H1 (cell line): Measurements from ENCODE around the gene HIVEP3. TPM values are rescaled to one million over a fixed set of nuclear protein-coding genes. Genes with fewer than 3 reads are reported as not detected.

ENCODE experiments used
- CTCF ChIA-PET: fragments of 300-600 bp; sonication (Branson Sonifier 250); formaldehyde crosslinking; loops from one replicate; lab custom pipeline; 2021; ENCODE audit not compliant: partially characterized antibody; lab: Charles Lee
- POLR2A ChIA-PET: fragments of 300-600 bp; sonication (Branson Sonifier 250); formaldehyde crosslinking; loops from one replicate; lab custom pipeline; 2021; ENCODE audit warnings: inconsistent platforms; ENCODE audit not compliant: partially characterized antibody; lab: Charles Lee
- DNase-seq, 2 experiments: peaks; one replicate each; pipeline versions ENCODE4 v3.0.0 to v3.0.0-alpha.2; 2010 to 2022; ENCODE audit warnings: low spot score in 2 of 2, low read depth in 1 of 2, mixed read lengths in 1 of 2
- FAIRE-seq: peaks from 2 replicates; lab custom pipeline; 2011; peaks lifted over from hg19 to GRCh38; lab: Jason Lieb, UNC
- H2AFZ ChIP-seq: 2 replicates; pipeline ENCODE4 v1.8.1; 2012; ENCODE audit warnings: low read length, inconsistent platforms
- H2AK5ac ChIP-seq: 2 replicates; pipeline ENCODE4 v1.6.1; 2013; ENCODE audit warnings: low read depth, low read length
- H2BK120ac ChIP-seq: replicated peaks from 2 replicates; pipeline ENCODE3; 2013; ENCODE audit warnings: low read depth, low read length, inconsistent platforms
- H2BK12ac ChIP-seq: 2 replicates; pipeline ENCODE4 v1.6.1; 2013; ENCODE audit warnings: low read depth, low read length
- H2BK15ac ChIP-seq: 2 replicates; pipeline ENCODE4 v1.6.1; 2013; ENCODE audit warnings: low read length
- H2BK20ac ChIP-seq: 2 replicates; pipeline ENCODE4 v1.6.1; 2013; ENCODE audit warnings: low read length
- H2BK5ac ChIP-seq: 2 replicates; pipeline ENCODE4 v1.6.1; 2013; ENCODE audit warnings: low read depth, low read length
- H3K14ac ChIP-seq: 2 replicates; pipeline ENCODE4 v1.6.1; 2013; ENCODE audit warnings: inconsistent platforms; ENCODE audit not compliant: insufficient read length
- H3K18ac ChIP-seq: 2 replicates; pipeline ENCODE4 v1.6.1; 2013; ENCODE audit warnings: low read length; ENCODE audit errors: extremely low read depth
- H3K23ac ChIP-seq: 2 replicates; pipeline ENCODE4 v1.6.1; 2013; ENCODE audit warnings: inconsistent platforms; ENCODE audit not compliant: insufficient read length
- H3K23me2 ChIP-seq: 2 replicates; pipeline ENCODE4 v1.6.1; 2013; ENCODE audit warnings: low read depth, low read length
- H3K27ac ChIP-seq: 2 replicates; pipeline ENCODE4 v1.6.1; 2011; ENCODE audit warnings: low read depth, low read length, inconsistent platforms
- H3K27me3 ChIP-seq, 4 experiments: replicated peaks in 1 of 4; 1 replicate in 1 of 4; 2 replicates in 3 of 4; pipeline versions ENCODE4 v1.6.1 to v1.8.1; 2011 to 2013; ENCODE audit warnings: low read length in 3 of 4, mild to moderate bottlenecking in 3 of 4, inconsistent platforms in 2 of 4, mixed read lengths in 2 of 4, moderate library complexity in 1 of 4; ENCODE audit not compliant: control insufficient read depth in 3 of 4, insufficient read depth in 3 of 4; ENCODE audit errors: extremely low read depth in 1 of 4
- H3K36me3 ChIP-seq, 4 experiments: 2 replicates each; pipeline versions ENCODE4 v1.6.1 to v1.8.1; 2011 to 2013; ENCODE audit warnings: mild to moderate bottlenecking in 4 of 4, low read length in 3 of 4, moderate library complexity in 2 of 4, control low read depth in 1 of 4, inconsistent platforms in 1 of 4; ENCODE audit not compliant: insufficient read depth in 4 of 4, control insufficient read depth in 2 of 4
- H3K4ac ChIP-seq: replicated peaks from 2 replicates; pipeline ENCODE3; 2013; ENCODE audit warnings: low read length, low read depth, mixed read lengths, inconsistent platforms; ENCODE audit not compliant: insufficient read length
- H3K4me1 ChIP-seq, 4 experiments: replicated peaks in 1 of 4; 1 replicate in 1 of 4; 2 replicates in 3 of 4; pipeline versions ENCODE4 v1.6.1 to v1.8.1; 2011 to 2013; ENCODE audit warnings: low read length in 3 of 4, inconsistent platforms in 2 of 4, mixed read lengths in 1 of 4; ENCODE audit not compliant: insufficient read depth in 4 of 4, control insufficient read depth in 3 of 4
- H3K4me2 ChIP-seq, 2 experiments: 2 replicates each; pipeline versions ENCODE4 v1.6.1 to v1.8.1; 2011 to 2013; ENCODE audit warnings: low read depth in 2 of 2, low read length in 2 of 2, control low read depth in 1 of 2, inconsistent platforms in 1 of 2, mild to moderate bottlenecking in 1 of 2; ENCODE audit not compliant: insufficient read depth in 1 of 2
- H3K4me3 ChIP-seq, 4 experiments: fragments of 200-600, 300-600 bp in 1 of 4; sonication (generic), shearing (Covaris generic), sonication (Bioruptor Twin) in 1 of 4; 2 replicates each; pipeline versions ENCODE4 v1.5.1 to v1.8.1; 2011 to 2016; ENCODE audit warnings: low read length in 4 of 4, low read depth in 3 of 4, control low read depth in 2 of 4, inconsistent platforms in 2 of 4, mild to moderate bottlenecking in 2 of 4, mixed read lengths in 1 of 4, moderate library complexity in 1 of 4; ENCODE audit not compliant: insufficient read depth in 2 of 4; ENCODE audit errors: extremely low read depth in 1 of 4
- H3K56ac ChIP-seq: replicated peaks from 2 replicates; pipeline ENCODE3; 2013; ENCODE audit warnings: low read depth, mild to moderate bottlenecking, mixed read lengths, low read length, inconsistent platforms; ENCODE audit not compliant: insufficient read length
- H3K79me1 ChIP-seq: 2 replicates; pipeline ENCODE4 v1.6.1; 2013; ENCODE audit warnings: low read depth, low read length, control low read depth
- H3K79me2 ChIP-seq, 2 experiments: 2 replicates each; pipeline versions ENCODE4 v1.6.1 to v1.8.1; 2012 to 2013; ENCODE audit warnings: low read length in 2 of 2, mild to moderate bottlenecking in 2 of 2, inconsistent platforms in 1 of 2; ENCODE audit not compliant: insufficient read depth in 2 of 2, control insufficient read depth in 1 of 2
- H3K9ac ChIP-seq, 4 experiments: replicated peaks in 1 of 4; 1 replicate in 1 of 4; 2 replicates in 3 of 4; pipeline versions ENCODE4 v1.6.1 to v1.8.1; 2011 to 2013; ENCODE audit warnings: low read depth in 3 of 4, low read length in 3 of 4, control low read depth in 2 of 4, mild to moderate bottlenecking in 2 of 4, moderate library complexity in 2 of 4, inconsistent platforms in 1 of 4; ENCODE audit errors: extremely low read depth in 1 of 4
- H3K9me3 ChIP-seq, 2 experiments: 2 replicates each; pipeline versions ENCODE4 v1.6.1 to v1.8.1; 2012 to 2013; ENCODE audit warnings: mild to moderate bottlenecking in 2 of 2, moderate library complexity in 2 of 2, control low read depth in 1 of 2, inconsistent platforms in 1 of 2, low read depth in 1 of 2, low read length in 1 of 2, mixed read lengths in 1 of 2; ENCODE audit not compliant: insufficient read depth in 2 of 2
- H4K20me1 ChIP-seq, 2 experiments: replicated peaks in 1 of 2; 2 replicates each; pipeline versions ENCODE3 to v1.8.1; 2011 to 2013; ENCODE audit warnings: inconsistent platforms in 2 of 2, low read length in 2 of 2, mild to moderate bottlenecking in 1 of 2; ENCODE audit not compliant: insufficient read depth in 2 of 2, control insufficient read depth in 1 of 2
- H4K5ac ChIP-seq: 2 replicates; pipeline ENCODE4 v1.6.1; 2013; ENCODE audit warnings: low read length, low read depth, mixed read lengths, inconsistent platforms; ENCODE audit not compliant: insufficient read length
- H4K8ac ChIP-seq: 2 replicates; pipeline ENCODE4 v1.8.0; 2013; ENCODE audit warnings: mild to moderate bottlenecking, moderate library complexity, low read length, inconsistent platforms; ENCODE audit not compliant: insufficient read depth; ENCODE audit errors: extremely low read depth
- H4K91ac ChIP-seq: replicated peaks from 2 replicates; pipeline ENCODE3; 2013; ENCODE audit warnings: low read length, mixed read lengths, inconsistent platforms; ENCODE audit not compliant: insufficient read length
- CBX8 ChIP-seq: fragments of 300-800, 300-1000 bp; sonication (generic); IDR thresholded peaks from 2 replicates; pipeline ENCODE4 v1.7.1; 2016; ENCODE audit warnings: low read depth, low read length, borderline replicate concordance
- CREB1 ChIP-seq: IDR thresholded peaks from 2 replicates; pipeline ENCODE4 v1.6.1; 2012; ENCODE audit warnings: inconsistent platforms
- CTBP2 ChIP-seq: IDR thresholded peaks from 2 replicates; pipeline ENCODE4 v1.7.0; 2011; ENCODE audit warnings: borderline replicate concordance, mild to moderate bottlenecking, moderate library complexity, mixed read lengths, low read length; ENCODE audit not compliant: insufficient read depth, insufficient read length
- CTCF ChIP-seq, 3 experiments: IDR thresholded peaks; 1 replicate in 2 of 3; 2 replicates in 1 of 3; pipeline versions ENCODE4 v1.5.1 to v1.6.1; 2011; ENCODE audit warnings: low read length in 3 of 3, mild to moderate bottlenecking in 3 of 3, inconsistent platforms in 2 of 3, low read depth in 1 of 3, moderate library complexity in 1 of 3; ENCODE audit not compliant: insufficient read depth in 1 of 3; ENCODE audit errors: control extremely low read depth in 1 of 3
- EZH2 ChIP-seq: fragments of 200-600 bp; sonication (generic); IDR thresholded peaks from 2 replicates; pipeline ENCODE4 v1.7.1; 2012; ENCODE audit warnings: low read depth, mild to moderate bottlenecking, moderate library complexity, low read length, inconsistent platforms; ENCODE audit not compliant: severe bottlenecking
- SP2 ChIP-seq: IDR thresholded peaks from 2 replicates; pipeline ENCODE4 v1.6.1; 2012; ENCODE audit warnings: mild to moderate bottlenecking, low read length, inconsistent platforms
- TEAD4 ChIP-seq: IDR thresholded peaks from 2 replicates; pipeline ENCODE4 v1.6.1; 2012; ENCODE audit warnings: low read depth, low read length, inconsistent platforms, mixed read lengths
- WGBS, 2 experiments: shearing (Covaris generic) in 1 of 2; methylation state at CpG; one replicate each; pipeline versions ENCODE4 v1.1.6 to v1.1.7; 2013 to 2015; ENCODE audit warnings: low lambda C conversion rate in 2 of 2, mixed read lengths in 2 of 2, inconsistent platforms in 1 of 2, low coverage in 1 of 2, missing lambda C conversion rate in 1 of 2; ENCODE audit not compliant: insufficient replicate concordance in 2 of 2, insufficient coverage in 1 of 2, insufficient read length in 1 of 2; ENCODE audit errors: extremely low coverage in 1 of 2, missing lambda C conversion rate in 1 of 2; 5-methylcytosine and 5-hydroxymethylcytosine counted together
- polyA plus RNA-seq, 7 experiments: library from polyadenylated mRNA; depleted of rRNA in 3 of 7; stranded (reverse) in 5 of 7; unstranded in 2 of 7; fragments of >200 nt in 5 of 7; fragments of 200-250 nt in 2 of 7; gene quantifications; 1 replicate in 5 of 7; 2 replicates in 1 of 7; 4 replicates in 1 of 7; pipeline versions ENCODE4 v1.2.1 to v1.2.3, GENCODE V29; 2011 to 2013; ENCODE audit warnings: missing spikeins in 2 of 7, mixed read lengths in 2 of 7
- total RNA-seq: library from RNA; stranded (reverse); fragmentation: NEBNext Ultra II Directional; extraction: Animal tissue kit (Norgen Biotek cat#: 25700); gene quantifications from 2 replicates; pipeline ENCODE4 v1.2.1, GENCODE V29; 2021
- TF ChIP-seq, protein P1 (sequence below): IDR thresholded peaks from 2 replicates; pipeline ENCODE4 v1.6.1; 2012; ENCODE audit warnings: inconsistent platforms

The HIVEP3 gene
- total and polyA plus RNA-seq, 2 of the 8 experiments (the other 6 are each of a cell fraction or from before 2014, with no cell fraction given): 0.24 to 0.69 TPM

DNA sequence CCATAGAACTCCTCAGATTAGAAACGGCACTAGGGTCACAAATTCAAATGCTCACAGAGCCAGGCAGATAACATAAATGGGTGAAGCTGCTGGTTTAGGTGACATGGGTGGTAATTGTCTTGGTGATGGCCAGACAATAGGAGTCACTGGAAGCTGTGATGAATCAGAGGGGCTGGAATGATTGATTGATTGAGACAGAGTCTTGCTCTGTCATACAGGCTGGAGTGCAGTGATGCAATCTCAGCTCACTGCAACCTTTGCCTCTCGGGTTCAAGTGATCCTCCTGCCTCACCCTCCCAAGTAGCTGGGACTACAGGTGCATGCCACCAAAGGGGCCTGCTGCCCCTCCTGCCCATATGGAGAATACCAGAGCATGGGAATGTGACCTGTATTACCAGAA lies 63.0 kb downstream of the HIVEP3 start:
- H3K36me3 ChIP-seq: no peaks in the 10 kb centered on the region
- no peak overlapping the region for H2BK20ac ChIP-seq
- no peak overlapping the region for H4K91ac ChIP-seq
- peaks cover 0 to 2% (median under 1%) of the 10 kb centered on the region in 4 experiments; a peak in 3 of 7 replicates for H3K4me1 ChIP-seq
- H3K56ac ChIP-seq: no peak overlapping the region
- no peak overlapping the region for H3K4ac ChIP-seq
- H3K79me2 ChIP-seq: no peaks in the 10 kb centered on the region; a peak in 1 of 4 replicates
- POLR2A ChIA-PET: no interaction called here
- no peaks in the 10 kb centered on the region for H3K79me1 ChIP-seq
- no peak overlapping the region for H3K9ac ChIP-seq
- no peak overlapping the region for H2BK120ac ChIP-seq
- no peaks in the 10 kb centered on the region for H4K20me1 ChIP-seq
- no peak overlapping the region for H2BK5ac ChIP-seq
- WGBS, 2 experiments: 90% methylated on average over 2 of the region's 2 CpGs; no CpG with 5 or more reads in 1 of the 2 experiments
- no peak overlapping the region for H2AFZ ChIP-seq
- no peak overlapping the region for H3K18ac ChIP-seq
- H3K4me3 ChIP-seq: no peak overlapping the region
- no peak overlapping the region for H2BK15ac ChIP-seq
- no peak overlapping the region for H4K8ac ChIP-seq
- CTCF ChIA-PET: interaction anchor here (1.2 kb wide), 1 partner anchor 28 kb away, joined by 3 read pairs; no protein-coding TSS in a partner anchor
- no peak overlapping the region for H3K4me2 ChIP-seq
- FAIRE-seq (no peak), DNase-seq (no peak)
- no peaks in the 10 kb centered on the region for H3K9me3 ChIP-seq
- H3K27ac ChIP-seq: no peak overlapping the region
- no peak overlapping the region for H4K5ac ChIP-seq
- H3K23me2 ChIP-seq: no peaks in the 10 kb centered on the region
- H3K23ac ChIP-seq: no peak overlapping the region
- H3K27me3 ChIP-seq: no peaks in the 10 kb centered on the region; a peak in 1 of 7 replicates
- no peak for TF ChIP-seq TEAD4
- TF ChIP-seq CREB1: no peak
- no peak for TF ChIP-seq CTCF (IDR thresholded peaks at IDR 0.05; ENCODE audit: control extremely low read depth in 1 of 3, insufficient read depth in 1 of 3, low read depth in 1 of 3, low read length in 3 of 3)
- no peak for TF ChIP-seq EZH2
- no peak for TF ChIP-seq CBX8
- TF ChIP-seq, protein P1, sequence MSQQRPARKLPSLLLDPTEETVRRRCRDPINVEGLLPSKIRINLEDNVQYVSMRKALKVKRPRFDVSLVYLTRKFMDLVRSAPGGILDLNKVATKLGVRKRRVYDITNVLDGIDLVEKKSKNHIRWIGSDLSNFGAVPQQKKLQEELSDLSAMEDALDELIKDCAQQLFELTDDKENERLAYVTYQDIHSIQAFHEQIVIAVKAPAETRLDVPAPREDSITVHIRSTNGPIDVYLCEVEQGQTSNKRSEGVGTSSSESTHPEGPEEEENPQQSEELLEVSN: no peak
- TF ChIP-seq SP2: no peak
- no peak for TF ChIP-seq CTBP2
- H2AK5ac ChIP-seq: no peak overlapping the region
- no peak overlapping the region for H2BK12ac ChIP-seq
- H3K14ac ChIP-seq: no peak overlapping the region
